ENCODE measurements around the gene PROKR2.

DNA sequence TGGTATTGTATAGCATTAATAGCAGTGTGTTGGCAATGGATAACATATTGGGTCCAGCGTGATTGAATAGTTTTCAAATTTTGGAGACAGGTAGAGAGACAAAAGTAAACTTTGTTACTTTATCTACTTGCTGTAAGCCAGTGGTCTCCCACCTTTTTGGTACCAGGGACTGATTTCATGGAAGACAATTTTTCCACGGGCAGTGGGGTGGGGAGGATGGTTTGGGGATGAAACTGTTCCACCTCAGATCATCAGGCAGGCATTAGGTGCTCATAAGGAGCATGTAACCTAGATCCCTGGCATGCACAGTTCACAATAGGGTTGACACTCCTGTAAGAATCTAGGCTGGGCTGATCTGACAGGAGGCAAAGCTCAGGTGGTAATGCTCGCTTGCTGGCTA, 14.6 kb upstream of the PROKR2 start:
- TF ChIP-seq, protein P1, sequence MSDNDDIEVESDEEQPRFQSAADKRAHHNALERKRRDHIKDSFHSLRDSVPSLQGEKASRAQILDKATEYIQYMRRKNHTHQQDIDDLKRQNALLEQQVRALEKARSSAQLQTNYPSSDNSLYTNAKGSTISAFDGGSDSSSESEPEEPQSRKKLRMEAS (IDR thresholded peaks at IDR 0.05; ENCODE audit: low read depth, low read length): no peak
- TF ChIP-seq, protein P2, sequence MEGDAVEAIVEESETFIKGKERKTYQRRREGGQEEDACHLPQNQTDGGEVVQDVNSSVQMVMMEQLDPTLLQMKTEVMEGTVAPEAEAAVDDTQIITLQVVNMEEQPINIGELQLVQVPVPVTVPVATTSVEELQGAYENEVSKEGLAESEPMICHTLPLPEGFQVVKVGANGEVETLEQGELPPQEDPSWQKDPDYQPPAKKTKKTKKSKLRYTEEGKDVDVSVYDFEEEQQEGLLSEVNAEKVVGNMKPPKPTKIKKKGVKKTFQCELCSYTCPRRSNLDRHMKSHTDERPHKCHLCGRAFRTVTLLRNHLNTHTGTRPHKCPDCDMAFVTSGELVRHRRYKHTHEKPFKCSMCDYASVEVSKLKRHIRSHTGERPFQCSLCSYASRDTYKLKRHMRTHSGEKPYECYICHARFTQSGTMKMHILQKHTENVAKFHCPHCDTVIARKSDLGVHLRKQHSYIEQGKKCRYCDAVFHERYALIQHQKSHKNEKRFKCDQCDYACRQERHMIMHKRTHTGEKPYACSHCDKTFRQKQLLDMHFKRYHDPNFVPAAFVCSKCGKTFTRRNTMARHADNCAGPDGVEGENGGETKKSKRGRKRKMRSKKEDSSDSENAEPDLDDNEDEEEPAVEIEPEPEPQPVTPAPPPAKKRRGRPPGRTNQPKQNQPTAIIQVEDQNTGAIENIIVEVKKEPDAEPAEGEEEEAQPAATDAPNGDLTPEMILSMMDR (IDR thresholded peaks at IDR 0.05; ENCODE audit: low read depth, low read length): no peak
- no peak for TF ChIP-seq POLR2A (IDR thresholded peaks at IDR 0.05; ENCODE audit: extremely low read depth, insufficient read length)
